Epithelial cell of proximal tubule (primary cell): Measurements from ENCODE around the gene LRP3. TPM values are rescaled to one million over a fixed set of nuclear protein-coding genes. Genes with fewer than 3 reads are reported as not detected.

ENCODE experiments used
- DNase-seq: peaks from one replicate; pipeline ENCODE4 v3.0.0-alpha.2; 2011; ENCODE audit warnings: low read depth
- H3K4me3 ChIP-seq: 2 replicates; pipeline ENCODE4 v1.5.1; 2011; ENCODE audit warnings: low read depth, mild to moderate bottlenecking, low read length
- CTCF ChIP-seq: conservative IDR thresholded peaks from 2 replicates; pipeline ENCODE4 v1.5.1; 2012; ENCODE audit warnings: low read depth, mild to moderate bottlenecking, low read length
- total RNA-seq: library from RNA; depleted of rRNA; stranded (reverse); fragments of >200 nt; gene quantifications from 2 replicates; pipeline ENCODE4 v1.2.3, GENCODE V29; 2015

LRP3 gene
- total RNA-seq, 1 donor from 2014 or later = 26.3 TPM

GRCh38 chr19:33227242-33227650 is 33.1 kb downstream of the LRP3 start:
- no peak for TF ChIP-seq CTCF
- no peak for DNase-seq
- no peak overlapping the region for H3K4me3 ChIP-seq

- no peak overlapping the region for H3K4me3 ChIP-seq
- no peak for TF ChIP-seq CTCF
- DNase-seq = no peak
Measured at GRCh38 chr19:33227870-33228599, 33.9 kb downstream of the LRP3 start.

- no peak for TF ChIP-seq CTCF
- no peak overlapping the region for H3K4me3 ChIP-seq
- DNase-seq = no peak
Measured at GRCh38 chr19:33229962-33230361, 35.8 kb downstream of the LRP3 start.

- no peak for DNase-seq
- TF ChIP-seq CTCF = no peak
- no peak overlapping the region for H3K4me3 ChIP-seq
Measured at GRCh38 chr19:33231511-33231910, 37.4 kb downstream of the LRP3 start.

DNA sequence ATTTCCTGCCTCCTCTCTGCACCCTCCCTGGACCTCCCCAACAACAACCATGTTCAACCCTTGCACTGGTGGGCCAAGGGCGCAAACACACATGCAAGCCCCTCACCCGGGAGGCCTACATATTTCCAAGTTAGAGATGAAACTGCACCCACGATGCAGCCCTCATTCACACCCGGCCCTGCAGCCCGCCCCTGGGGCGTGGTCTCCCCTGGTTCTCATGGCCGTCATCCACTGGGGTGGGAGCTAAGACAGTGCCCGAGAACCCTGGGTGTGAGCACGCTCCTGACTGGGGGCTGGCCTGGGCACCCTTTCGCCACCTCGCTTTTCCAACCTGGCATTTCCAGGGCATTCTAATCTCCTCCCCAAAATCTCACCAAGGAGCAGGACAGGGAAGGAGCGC is 38.5 kb downstream of the LRP3 start:
- no peak for TF ChIP-seq CTCF
- no peak for DNase-seq
- no peak overlapping the region for H3K4me3 ChIP-seq

GRCh38 chr19:33233056-33233873 is 39.1 kb downstream of the LRP3 start:
- no peak for TF ChIP-seq CTCF
- no peak for DNase-seq
- H3K4me3 ChIP-seq = no peak overlapping the region
